K562 (cell line): ENCODE data around the gene ARHGAP12. TPM values are rescaled to one million over a fixed set of nuclear protein-coding genes. Genes with fewer than 3 reads are reported as not detected.

Source experiments
- ATAC-seq: fragments of 200-7000 bp; cut with Tn5 transposase; 3 replicates; pipeline ENCODE4 v1.9.1; 2020; ENCODE audit warnings: moderate library complexity
- BruUV-seq: library from RNA; stranded (reverse); fragments of 400-500 nt; replicated peaks from 2 replicates; lab custom pipeline; 2021; lab: Mats Ljungman, UMichigan
- CTCF ChIA-PET: fragments of 300-600 bp; formaldehyde crosslinking; extraction: SDS; loops from one replicate; lab custom pipeline; 2021; ENCODE audit warnings: low intra/inter-chr PET ratio; lab: Yijun Ruan, JAX
- POLR2A ChIA-PET: fragments of 300-600, 350-650 bp; sonication (Branson Sonifier 250); formaldehyde crosslinking; extraction: SDS; loops from one replicate; lab custom pipeline; 2021; ENCODE audit warnings: antibody characterized with exemption, inconsistent platforms; lab: Yijun Ruan, JAX
- DNase-seq, 4 experiments: peaks; one replicate each; pipeline versions ENCODE4 v3.0.0 to v3.0.0-alpha.2; 2011 to 2018; ENCODE audit warnings: low spot score in 3 of 4, mixed read lengths in 3 of 4; ENCODE audit errors: extremely low read depth in 1 of 4
- FAIRE-seq: peaks from 2 replicates; lab custom pipeline; 2011; peaks lifted over from hg19 to GRCh38; lab: Jason Lieb, UNC
- H2AFZ ChIP-seq: 2 replicates; pipeline ENCODE4 v1.6.0; 2011; ENCODE audit warnings: low read depth, low read length, control low read depth, inconsistent platforms
- H3K27ac ChIP-seq: fragments of 200-600 bp; 3 replicates; pipeline ENCODE4 v1.8.0; 2011; ENCODE audit warnings: low read depth, mild to moderate bottlenecking, control low read depth, inconsistent platforms, low read length, moderate library complexity, mixed read lengths; ENCODE audit errors: extremely low read depth
- H3K27me3 ChIP-seq, 2 experiments: fragments of 300-600 bp in 1 of 2; 2 replicates in 1 of 2; 3 replicates in 1 of 2; pipeline versions ENCODE4 v1.6.0 to v1.8.0; 2011; ENCODE audit warnings: inconsistent platforms in 2 of 2, low read length in 2 of 2, mild to moderate bottlenecking in 1 of 2, mixed read lengths in 1 of 2, moderate library complexity in 1 of 2; ENCODE audit not compliant: control insufficient read depth in 2 of 2, insufficient read depth in 2 of 2
- H3K36me3 ChIP-seq: fragments of 300-600 bp; 3 replicates; pipeline ENCODE4 v1.8.0; 2011; ENCODE audit warnings: mild to moderate bottlenecking, low read length, inconsistent platforms; ENCODE audit not compliant: control insufficient read depth, insufficient read depth
- H3K4me1 ChIP-seq, 2 experiments: fragments of 200-600 bp in 1 of 2; replicated peaks in 1 of 2; 2 replicates in 1 of 2; 3 replicates in 1 of 2; pipeline versions ENCODE4 v1.5.1 to v1.8.0; 2011; ENCODE audit warnings: inconsistent platforms in 2 of 2, low read length in 2 of 2, mild to moderate bottlenecking in 1 of 2, mixed read lengths in 1 of 2, moderate library complexity in 1 of 2; ENCODE audit not compliant: control insufficient read depth in 2 of 2, insufficient read depth in 2 of 2
- H3K4me2 ChIP-seq: 2 replicates; pipeline ENCODE4 v1.6.1; 2011; ENCODE audit warnings: low read length, control low read depth, inconsistent platforms, mixed read lengths; ENCODE audit not compliant: insufficient read depth
- H3K4me3 ChIP-seq: fragments of 200-600 bp; sonication (generic), shearing (Covaris generic); 2 replicates; pipeline ENCODE4 v1.5.1; 2016; ENCODE audit warnings: control low read depth, inconsistent platforms
- H3K79me2 ChIP-seq: fragments of 200-600 bp; 3 replicates; pipeline ENCODE4 v1.8.0; 2011; ENCODE audit warnings: low read length, inconsistent platforms; ENCODE audit not compliant: control insufficient read depth, insufficient read depth
- H3K9ac ChIP-seq, 2 experiments: 2 replicates each; pipeline versions ENCODE4 v1.6.0 to v1.6.1; 2011; ENCODE audit warnings: low read depth in 2 of 2, low read length in 2 of 2, control low read depth in 1 of 2, inconsistent platforms in 1 of 2, mild to moderate bottlenecking in 1 of 2, mixed read lengths in 1 of 2; ENCODE audit not compliant: insufficient read depth in 1 of 2
- H3K9me1 ChIP-seq: one replicate; pipeline ENCODE4 v1.6.0; 2011; ENCODE audit warnings: inconsistent platforms, mild to moderate bottlenecking, low read length, moderate library complexity; ENCODE audit not compliant: control insufficient read depth, insufficient read depth
- H3K9me3 ChIP-seq: replicated peaks from 2 replicates; pipeline ENCODE4 v1.5.1; 2011; ENCODE audit warnings: low read depth, low read length, inconsistent platforms; ENCODE audit not compliant: control insufficient read depth, insufficient read depth
- H4K20me1 ChIP-seq: replicated peaks from 2 replicates; pipeline ENCODE4 v1.6.1; 2011; ENCODE audit warnings: low read length, inconsistent platforms, mixed read lengths; ENCODE audit not compliant: control insufficient read depth, insufficient read depth
- CLOCK ChIP-seq: fragments of 250-450 bp; sonication (Bioruptor Pico); IDR thresholded peaks from 2 replicates; pipeline ENCODE4 v1.4.0; 2020; ENCODE audit warnings: mild to moderate bottlenecking, moderate library complexity, borderline replicate concordance
- FOXJ2 ChIP-seq: fragments of 200-800 bp; sonication (Bioruptor generic); IDR thresholded peaks from 2 replicates; pipeline ENCODE4 v1.6.1; 2016; ENCODE audit warnings: missing genetic modification characterization, missing compliant biosample characterization
- FOXJ3 ChIP-seq: sonication (generic); formaldehyde crosslinking; IDR thresholded peaks from 2 replicates; pipeline ENCODE4 v1.4.0; 2020; ENCODE audit warnings: mild to moderate bottlenecking, missing genetic modification reagents
- GTF2A2 ChIP-seq: IDR thresholded peaks from 2 replicates; pipeline ENCODE4 v1.6.1; 2016; ENCODE audit warnings: mild to moderate bottlenecking, missing genetic modification characterization, missing compliant biosample characterization
- PPARD ChIP-seq: fragments of 250-450 bp; sonication (Bioruptor Pico); IDR thresholded peaks from 2 replicates; pipeline ENCODE4 v1.8.0; 2022; ENCODE audit warnings: inconsistent platforms, mild to moderate bottlenecking, moderate library complexity
- RBM34 ChIP-seq: fragments of 200-400 bp; formaldehyde crosslinking; IDR thresholded peaks from 2 replicates; pipeline ENCODE4 v1.6.1; 2018; ENCODE audit warnings: low read length, borderline replicate concordance; ENCODE audit not compliant: insufficient read depth
- RCOR1 ChIP-seq, 2 experiments: IDR thresholded peaks; 2 replicates each; pipeline ENCODE4 v1.6.1; 2012; ENCODE audit warnings: low read depth in 2 of 2, low read length in 2 of 2, borderline replicate concordance in 1 of 2, improper control_type of control experiment in 1 of 2
- SIN3A ChIP-seq, 2 experiments: fragments of 150-350 bp in 1 of 2; IDR thresholded peaks; 2 replicates each; pipeline ENCODE4 v1.6.1; 2011 to 2016; ENCODE audit warnings: borderline replicate concordance in 2 of 2, low read depth in 2 of 2, low read length in 2 of 2, mild to moderate bottlenecking in 2 of 2, moderate library complexity in 2 of 2; ENCODE audit not compliant: control insufficient read depth in 1 of 2
- ZBTB11 ChIP-seq, 3 experiments: fragments of 200-800 bp in 1 of 3; fragments of 250-450 bp in 1 of 3; fragments of 450-650 bp in 1 of 3; sonication (Bioruptor Pico) in 1 of 3; sonication (Bioruptor generic) in 1 of 3; formaldehyde crosslinking in 1 of 3; IDR thresholded peaks; 2 replicates each; pipeline versions ENCODE4 v1.6.1 to v1.8.0; 2016 to 2022; ENCODE audit warnings: mild to moderate bottlenecking in 2 of 3, missing genetic modification characterization in 2 of 3, missing compliant biosample characterization in 1 of 3, moderate library complexity in 1 of 3
- ZC3H11A ChIP-seq: IDR thresholded peaks from 2 replicates; pipeline ENCODE4 v1.6.1; 2012; ENCODE audit warnings: low read depth, low read length, improper control_type of control experiment
- ZNF3 ChIP-seq: fragments of 250-450 bp; sonication (Bioruptor Pico); IDR thresholded peaks from 2 replicates; pipeline ENCODE4 v1.5.0; 2021; ENCODE audit warnings: mild to moderate bottlenecking, moderate library complexity
- ZNF584 ChIP-seq: fragments of 200-800 bp; sonication (Bioruptor generic); IDR thresholded peaks from 2 replicates; pipeline ENCODE4 v1.6.1; 2016; ENCODE audit warnings: low read depth, mild to moderate bottlenecking, missing genetic modification characterization, missing compliant biosample characterization
- ZNF717 ChIP-seq: fragments of 250-450 bp; sonication (Bioruptor Pico); IDR thresholded peaks from 2 replicates; pipeline ENCODE4 v1.5.0; 2021
- in situ Hi-C: fragments of 300-500 bp; cut with MboI; formaldehyde crosslinking; loops from 4 replicates; pipeline ENCODE4 v1.15.0; 2018; ENCODE audit warnings: inconsistent platforms, mixed read lengths
- intact Hi-C: fragments of 100-400 bp; cut with micrococcal nuclease; formaldehyde crosslinking; loops from 2 replicates; pipeline ENCODE4 v1.14.2; 2022
- polyA plus RNA-seq, 8 experiments: library from polyadenylated mRNA; depleted of rRNA in 4 of 8; stranded (reverse) in 5 of 8; unstranded in 3 of 8; fragments of >200 nt; fragmentation: Nextera tagmentation in 2 of 8; fragmentation: Illumina TruSeq in 1 of 8; extraction: Ambion mirVana in 2 of 8; extraction: Trizol in 1 of 8; gene quantifications; 2 replicates each; pipeline versions ENCODE4 v1.2.1 to v1.2.3, GENCODE V29; 2011 to 2014; ENCODE audit warnings: inconsistent platforms in 1 of 8, missing spikeins in 1 of 8
- total RNA-seq, 7 experiments: library from RNA; depleted of rRNA in 6 of 7; stranded (reverse); fragments of >200 nt in 6 of 7; fragmentation: Illumina TruSeq in 2 of 7; extraction: Trizol in 2 of 7; gene quantifications; 2 replicates each; pipeline versions ENCODE4 v1.2.1 to v1.2.3, GENCODE V29; 2011 to 2021; ENCODE audit warnings: low replicate concordance in 1 of 7

Gene ARHGAP12
- total and polyA plus RNA-seq, 9 of the 15 experiments (the other 6 are each of a cell fraction or from before 2014, with no cell fraction given) = 4.4 to 18.7 (median 10.1) TPM

- in situ Hi-C loops (no loop called here), intact Hi-C loops (no loop called here)
- ChIA-PET POLR2A (interaction anchor here (0.7 to 1.3 kb wide), 2 partner anchors 10 to 180 kb away, joined by 4 read pairs; no protein-coding TSS in a partner anchor), CTCF (no interaction called here)
- Histone ChIP-seq H3K4me1 (peaks cover 4 to 10% of the 10 kb centered on the region in 2 experiments; a peak in 3 of 5 replicates), H3K9ac (no peak overlapping the region), H3K4me3 (no peak overlapping the region), H3K79me2 (no peaks in the 10 kb centered on the region), H3K4me2 (no peak overlapping the region), H3K9me3 (no peaks in the 10 kb centered on the region), H4K20me1 (no peaks in the 10 kb centered on the region), H3K36me3 (no peaks in the 10 kb centered on the region), H3K9me1 (no peaks in the 10 kb centered on the region), H2AFZ (no peak overlapping the region), H3K27ac (no peak overlapping the region), H3K27me3 (no peaks in the 10 kb centered on the region)
- FAIRE-seq = no peak
- TF ChIP-seq RCOR1 (IDR thresholded peaks at IDR 0.05; ENCODE audit: borderline replicate concordance in 1 of 2, low read depth in 2 of 2, low read length in 2 of 2) (no peak), ZNF584 (no peak), RBM34 (no peak), CLOCK (CRISPR knock-in tag) (no peak), FOXJ2 (tag) (no peak), ZBTB11 (CRISPR knock-in tag; IDR thresholded peaks at IDR 0.05) (no peak), PPARD (CRISPR knock-in tag) (no peak), FOXJ3 (CRISPR knock-in tag) (no peak), ZC3H11A (no peak), ZNF3 (CRISPR knock-in tag) (no peak), SIN3A (IDR thresholded peaks at IDR 0.05; ENCODE audit: borderline replicate concordance in 2 of 2, control insufficient read depth in 1 of 2, low read depth in 2 of 2, low read length in 2 of 2) (no peak), GTF2A2 (tag) (no peak), ZNF717 (CRISPR knock-in tag) (no peak)
- DNase-seq = no peak
- no TSS peak for BruUV-seq
- ATAC-seq = no peak
Observed at GRCh38 chr10:31820096-31820495, 108.5 kb downstream of the ARHGAP12 start.
